ENCODE data around the gene BCAR3.

The BCAR3 gene

GRCh38 chr1:93567255-93567918 is 114.2 kb downstream of the BCAR3 start:
- no peak for TF ChIP-seq CTCF (IDR thresholded peaks at IDR 0.05; ENCODE audit: borderline replicate concordance, control extremely low read depth, extremely low read depth, insufficient read depth, missing control alignments)
- in situ Hi-C loops (cut with MboI; ENCODE audit: low sequenced_read_pairs, unreplicated experiment), result no loop called here
- no peak for DNase-seq (ENCODE audit: low spot score)

GRCh38 chr1:93566227-93566626 is 115.4 kb downstream of the BCAR3 start:
- TF ChIP-seq CTCF (IDR thresholded peaks at IDR 0.05; ENCODE audit: borderline replicate concordance, control extremely low read depth, extremely low read depth, insufficient read depth, missing control alignments), result no peak
- in situ Hi-C loops (cut with MboI; ENCODE audit: low sequenced_read_pairs, unreplicated experiment), result no loop called here
- DNase-seq (ENCODE audit: low spot score), result no peak

DNA sequence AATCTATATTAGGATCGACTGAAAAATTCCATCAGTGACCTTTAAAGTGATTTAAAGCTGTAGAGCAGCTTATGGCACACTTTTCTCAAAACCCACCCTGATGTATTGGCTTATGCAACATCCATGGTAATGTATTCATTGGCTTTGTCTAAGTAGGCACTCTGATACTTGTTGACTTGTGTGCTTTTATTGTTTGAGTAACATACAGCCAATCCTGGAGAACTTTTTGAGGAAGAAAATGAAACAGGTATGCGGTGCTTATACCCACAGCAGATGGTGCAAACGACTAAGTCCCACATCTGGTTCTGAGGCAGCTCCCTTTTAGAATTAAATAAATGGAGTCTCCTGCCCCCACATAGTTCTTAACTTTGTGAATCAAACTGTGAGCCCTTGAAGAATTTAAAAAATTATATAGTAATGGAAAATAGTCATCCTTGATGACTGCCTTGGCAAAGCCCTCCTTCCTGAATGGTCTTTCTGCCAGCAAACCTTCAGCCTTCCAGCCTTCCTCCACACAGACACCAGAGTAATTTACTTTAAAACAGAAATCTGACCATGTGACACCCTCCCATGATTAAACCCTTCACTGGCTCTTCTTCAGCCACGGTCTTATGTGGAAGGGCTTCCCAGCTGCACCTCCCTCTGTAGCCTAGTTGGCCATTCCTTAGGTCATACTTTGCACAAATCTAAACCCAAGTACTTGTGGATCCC is 116.0 kb downstream of the BCAR3 start:
- no peak for DNase-seq (ENCODE audit: low spot score)
- in situ Hi-C loops (cut with MboI; ENCODE audit: low sequenced_read_pairs, unreplicated experiment), result no loop called here
- no peak for TF ChIP-seq CTCF (IDR thresholded peaks at IDR 0.05; ENCODE audit: borderline replicate concordance, control extremely low read depth, extremely low read depth, insufficient read depth, missing control alignments)

GRCh38 chr1:93559695-93560094 is 121.9 kb downstream of the BCAR3 start:
- in situ Hi-C loops (cut with MboI; ENCODE audit: low sequenced_read_pairs, unreplicated experiment), result no loop called here
- no peak for TF ChIP-seq CTCF (IDR thresholded peaks at IDR 0.05; ENCODE audit: borderline replicate concordance, control extremely low read depth, extremely low read depth, insufficient read depth, missing control alignments)
- DNase-seq (ENCODE audit: low spot score), result no peak

GRCh38 chr1:93559045-93559444 is 122.6 kb downstream of the BCAR3 start:
- no peak for TF ChIP-seq CTCF (IDR thresholded peaks at IDR 0.05; ENCODE audit: borderline replicate concordance, control extremely low read depth, extremely low read depth, insufficient read depth, missing control alignments)
- no peak for DNase-seq (ENCODE audit: low spot score)
- in situ Hi-C loops (cut with MboI; ENCODE audit: low sequenced_read_pairs, unreplicated experiment), result no loop called here

DNA sequence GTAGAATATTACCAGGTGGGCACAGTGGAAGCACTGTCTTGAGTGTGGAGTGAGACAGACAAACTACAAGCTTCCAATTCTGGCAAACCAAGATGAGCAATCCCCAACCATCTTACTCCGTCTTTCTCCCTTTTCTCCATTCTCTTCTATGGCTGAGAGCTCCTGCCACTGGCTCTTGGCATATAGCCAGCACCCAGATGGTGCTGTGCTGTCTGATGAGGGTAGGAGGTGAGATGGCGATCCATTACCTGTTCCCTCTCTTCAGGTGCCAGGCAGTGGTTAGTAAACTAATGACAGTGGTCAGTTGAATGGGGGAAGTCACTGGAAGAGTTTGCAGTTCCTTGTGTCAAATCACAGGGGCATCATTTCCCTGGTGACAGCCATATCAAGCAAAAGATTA is 125.3 kb downstream of the BCAR3 start:
- TF ChIP-seq CTCF (IDR thresholded peaks at IDR 0.05; ENCODE audit: borderline replicate concordance, control extremely low read depth, extremely low read depth, insufficient read depth, missing control alignments), result no peak
- no peak for DNase-seq (ENCODE audit: low spot score)
- in situ Hi-C loops (cut with MboI; ENCODE audit: low sequenced_read_pairs, unreplicated experiment), result no loop called here

Data from GM13976 (cell line).